GM18519 (cell line): ENCODE results near the gene RASSF7.

Source experiments
- ATAC-seq: cut with Tn5 transposase; IDR thresholded peaks from one replicate; pipeline ENCODE4 v1.9.1; 2021; ENCODE audit warnings: mild to moderate bottlenecking, moderate library complexity; ENCODE audit not compliant: unreplicated experiment, low FRiP score

RASSF7 gene

DNA sequence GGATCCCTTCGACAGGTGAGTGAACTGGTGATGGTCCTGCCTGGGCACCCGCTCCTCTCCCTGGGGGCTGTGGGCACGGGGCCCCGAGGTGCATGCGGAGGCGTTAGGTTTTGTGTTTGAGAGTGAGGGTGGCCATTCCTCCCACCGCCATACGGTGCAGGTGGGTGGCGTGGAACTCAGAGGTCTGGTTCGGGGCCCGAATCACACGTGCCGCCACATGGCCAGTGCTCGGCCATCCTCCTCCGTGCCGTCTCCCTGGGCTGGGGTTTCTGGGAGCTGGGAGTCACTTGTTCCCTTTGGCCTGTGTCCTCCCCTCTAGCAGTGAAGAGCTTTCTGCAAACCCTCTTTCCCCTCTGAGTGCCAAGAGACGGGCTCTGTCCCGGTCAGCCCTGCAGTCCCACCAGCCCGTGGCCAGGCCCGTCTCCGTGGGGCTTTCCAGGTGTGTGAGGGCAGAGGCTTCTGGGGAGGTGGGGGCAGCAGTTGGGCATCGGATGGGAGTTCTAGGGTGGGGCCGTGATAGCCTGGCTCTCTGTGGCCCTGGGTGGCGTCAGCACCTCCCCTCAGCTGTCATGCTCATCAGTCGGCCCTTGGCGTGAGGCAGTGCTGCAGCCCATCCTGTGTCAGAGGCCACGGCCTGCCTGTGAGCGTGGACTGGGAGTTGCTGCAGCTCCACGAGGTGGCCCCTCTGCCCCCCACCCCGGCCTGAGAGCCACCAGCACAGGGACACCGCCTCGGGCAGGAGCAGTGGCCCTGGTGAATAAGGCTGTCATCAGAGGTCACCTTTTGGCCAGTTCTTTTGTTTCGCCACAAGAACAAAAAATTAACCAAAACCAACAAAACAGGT lies 44.7 kb downstream of the RASSF7 start:
- ATAC-seq: no peak

DNA sequence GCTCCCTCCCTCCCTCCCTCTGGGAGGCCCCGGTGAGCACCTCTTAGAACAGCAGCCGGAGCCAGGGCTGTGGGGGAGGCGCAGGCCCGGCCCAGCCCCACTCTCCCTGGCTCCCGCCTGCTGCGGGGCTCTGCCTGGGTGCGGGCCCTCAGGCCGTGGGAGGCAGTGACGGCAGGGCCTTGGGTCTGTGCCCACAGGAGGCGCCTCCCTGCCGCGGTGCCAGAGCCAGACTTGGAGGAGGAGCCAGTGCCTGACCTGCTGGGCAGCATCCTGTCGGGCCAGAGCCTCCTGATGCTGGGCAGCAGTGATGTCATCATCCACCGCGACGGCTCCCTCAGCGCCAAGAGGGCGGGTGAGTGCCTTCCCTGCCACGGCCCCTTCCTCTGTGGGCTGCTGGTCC lies 45.5 kb downstream of the RASSF7 start:
- ATAC-seq: no peak

DNA sequence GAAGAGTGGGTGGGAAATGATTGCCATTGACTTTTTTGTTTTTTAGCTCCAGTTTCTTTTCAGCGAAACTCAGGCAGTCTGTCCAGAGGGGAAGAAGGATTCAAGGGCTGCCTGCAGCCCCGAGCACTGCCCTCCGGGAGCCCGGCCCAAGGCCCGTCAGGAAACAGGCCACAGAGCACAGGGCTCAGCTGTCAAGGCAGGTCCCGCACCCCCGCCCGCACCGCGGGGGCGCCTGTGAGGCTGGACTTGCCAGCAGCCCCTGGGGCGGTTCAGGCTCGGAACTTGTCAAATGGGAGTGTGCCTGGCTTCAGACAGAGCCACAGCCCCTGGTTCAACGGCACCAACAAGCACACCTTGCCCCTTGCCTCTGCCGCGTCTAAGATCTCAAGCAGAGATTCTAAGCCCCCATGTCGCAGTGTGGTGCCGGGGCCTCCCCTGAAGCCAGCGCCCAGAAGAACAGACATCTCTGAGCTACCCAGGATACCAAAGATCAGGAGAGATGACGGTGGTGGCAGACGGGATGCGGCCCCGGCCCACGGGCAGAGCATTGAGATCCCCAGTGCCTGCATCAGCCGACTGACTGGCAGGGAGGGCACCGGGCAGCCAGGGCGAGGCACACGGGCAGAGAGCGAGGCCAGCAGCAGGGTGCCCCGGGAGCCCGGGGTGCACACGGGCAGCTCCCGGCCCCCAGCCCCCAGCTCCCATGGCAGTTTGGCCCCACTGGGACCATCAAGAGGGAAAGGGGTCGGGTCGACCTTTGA lies 46.4 kb downstream of the RASSF7 start:
- ATAC-seq: no peak

DNA sequence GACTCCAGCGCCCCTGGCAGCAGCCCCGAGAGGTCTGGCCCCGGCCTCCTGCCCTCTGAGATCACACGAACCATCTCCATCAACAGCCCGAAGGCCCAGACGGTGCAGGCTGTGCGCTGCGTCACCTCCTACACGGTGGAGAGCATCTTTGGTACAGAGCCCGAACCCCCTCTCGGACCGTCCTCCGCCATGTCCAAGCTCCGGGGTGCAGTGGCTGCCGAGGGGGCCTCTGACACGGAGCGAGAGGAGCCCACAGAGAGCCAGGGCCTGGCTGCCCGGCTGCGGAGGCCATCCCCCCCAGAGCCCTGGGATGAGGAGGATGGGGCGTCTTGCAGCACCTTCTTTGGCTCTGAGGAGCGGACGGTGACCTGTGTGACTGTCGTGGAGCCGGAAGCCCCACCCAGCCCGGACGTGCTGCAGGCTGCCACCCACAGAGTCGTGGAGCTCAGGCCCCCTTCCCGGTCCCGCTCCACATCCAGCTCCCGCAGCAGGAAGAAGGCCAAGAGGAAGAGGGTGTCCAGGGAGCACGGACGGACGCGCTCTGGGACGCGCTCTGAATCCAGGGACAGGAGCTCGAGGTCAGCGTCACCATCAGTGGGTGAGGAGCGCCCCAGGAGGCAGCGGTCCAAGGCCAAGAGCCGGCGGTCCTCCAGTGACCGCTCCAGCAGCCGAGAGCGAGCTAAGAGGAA lies 47.3 kb downstream of the RASSF7 start:
- ATAC-seq: no peak

DNA sequence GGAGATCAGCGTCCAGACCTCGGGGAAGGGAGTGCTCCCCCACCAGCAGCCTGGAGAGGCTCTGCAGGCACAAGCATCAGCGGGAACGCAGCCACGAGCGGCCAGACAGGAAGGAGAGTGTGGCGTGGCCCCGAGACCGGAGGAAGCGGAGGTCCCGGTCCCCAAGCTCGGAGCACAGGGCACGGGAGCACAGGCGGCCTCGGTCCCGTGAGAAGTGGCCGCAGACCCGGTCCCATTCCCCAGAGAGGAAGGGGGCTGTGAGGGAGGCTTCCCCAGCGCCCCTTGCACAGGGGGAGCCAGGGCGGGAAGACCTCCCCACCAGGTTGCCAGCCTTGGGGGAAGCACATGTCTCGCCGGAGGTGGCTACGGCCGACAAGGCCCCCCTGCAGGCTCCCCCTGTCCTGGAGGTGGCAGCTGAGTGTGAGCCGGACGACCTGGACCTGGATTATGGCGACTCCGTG lies 48.1 kb downstream of the RASSF7 start:
- ATAC-seq: no peak

GRCh38 chr11:609341-609811 lies 48.6 kb downstream of the RASSF7 start:
- no peak for ATAC-seq

GRCh38 chr11:610146-610801 lies 49.5 kb downstream of the RASSF7 start:
- no peak for ATAC-seq

- ATAC-seq: no peak
These were observed 50.5 kb downstream of the RASSF7 start for GRCh38 chr11:611001-611996.

DNA sequence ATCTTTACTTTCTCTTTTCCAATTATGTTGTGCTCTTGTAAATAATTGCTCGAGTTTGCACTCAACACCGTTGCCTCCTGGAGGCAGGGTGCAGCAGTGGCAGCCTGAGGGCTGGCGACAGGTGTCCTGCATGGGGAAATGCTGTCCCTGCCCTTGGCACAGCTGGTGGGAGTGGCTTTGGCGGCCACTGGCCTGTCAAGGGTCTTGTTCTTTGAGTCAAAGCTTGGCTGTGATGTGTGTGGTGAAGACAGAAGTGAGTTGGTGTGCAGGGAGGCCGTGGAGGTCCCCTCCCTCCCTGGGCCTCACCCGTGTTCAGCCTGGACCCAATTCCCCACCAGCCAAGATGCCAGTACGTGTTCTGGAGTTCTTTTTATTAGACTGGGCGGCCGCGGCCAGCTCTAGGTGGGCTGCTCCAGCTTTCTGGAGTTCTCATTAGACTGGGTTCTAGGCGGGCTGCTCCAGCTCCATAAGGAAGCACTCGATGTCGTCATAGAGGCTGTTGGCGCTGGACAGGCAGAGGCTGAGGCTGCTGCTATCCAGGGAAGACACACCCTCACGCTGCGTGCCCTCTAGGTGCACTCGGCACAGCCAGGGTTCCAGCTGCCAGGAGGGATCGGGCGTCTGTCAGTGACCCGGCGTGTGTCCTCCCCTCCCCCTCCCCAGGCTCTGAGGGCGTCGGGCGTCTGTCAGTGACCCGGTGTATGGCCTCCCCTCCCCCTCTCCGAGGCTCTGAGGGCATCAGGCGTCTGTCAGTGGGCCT lies 51.6 kb downstream of the RASSF7 start:
- no peak for ATAC-seq

DNA sequence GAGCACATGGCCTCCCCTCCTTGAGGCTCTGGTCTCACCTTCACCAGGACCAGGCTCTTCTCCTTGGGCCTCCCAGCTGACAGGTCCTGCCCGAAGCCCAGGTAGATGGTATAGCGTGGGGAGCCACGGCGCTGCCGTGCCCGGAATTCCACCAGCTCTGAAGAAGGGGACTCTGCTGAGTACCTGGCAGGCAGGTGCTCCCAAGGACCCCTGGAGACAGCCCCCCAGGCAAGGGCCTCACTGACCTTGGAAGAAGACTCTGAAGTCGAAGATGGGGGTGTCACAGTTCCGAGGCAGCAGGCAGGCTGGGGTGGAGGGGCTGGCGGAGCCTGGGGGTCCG lies 52.2 kb downstream of the RASSF7 start:
- no peak for ATAC-seq

GRCh38 chr11:613369-613968 lies 52.7 kb downstream of the RASSF7 start:
- no peak for ATAC-seq
